Umbilical cord (tissue), 2 donors: ENCODE measurements around the gene TUSC7. TPM values are rescaled to one million over a fixed set of nuclear protein-coding genes. Genes with fewer than 3 reads are reported as not detected.

ENCODE experiments used
- DNase-seq: peaks from one replicate; pipeline ENCODE4 v3.0.0-alpha.2; 2015; ENCODE audit warnings: low spot score
- total RNA-seq: library from RNA; depleted of rRNA; stranded (reverse); fragments of >200 nt; gene quantifications from one replicate; pipeline ENCODE4 v1.2.3, GENCODE V29; 2014; ENCODE audit warnings: low replicate concordance; ENCODE audit not compliant: insufficient read depth

Gene TUSC7
- 2.9 TPM for total RNA-seq

GRCh38 chr3:116709479-116709878, at the start of gene TUSC7:
TSS of gene TUSC7 (plus strand) at chr3:116709779.
- DNase-seq = no peak

GRCh38 chr3:116661196-116661595, 48.4 kb upstream of the TUSC7 start:
- DNase-seq = no peak

- peak; percentile 41 for DNase-seq
Observed at GRCh38 chr3:116663161-116664110, 46.1 kb upstream of the TUSC7 start.

- DNase-seq = peak; percentile 6
Observed at GRCh38 chr3:116667324-116667723, 42.3 kb upstream of the TUSC7 start.

GRCh38 chr3:116667791-116668190, 41.8 kb upstream of the TUSC7 start:
- no peak for DNase-seq

GRCh38 chr3:116669576-116669975, 40.0 kb upstream of the TUSC7 start:
- no peak for DNase-seq

GRCh38 chr3:116671151-116671550, 38.4 kb upstream of the TUSC7 start:
- DNase-seq = no peak

- DNase-seq = no peak
Observed at GRCh38 chr3:116678853-116679252, 30.7 kb upstream of the TUSC7 start.

GRCh38 chr3:116691041-116691440, 18.5 kb upstream of the TUSC7 start:
- no peak for DNase-seq

- no peak for DNase-seq
Observed at GRCh38 chr3:116701070-116701469, 8.5 kb upstream of the TUSC7 start.

- DNase-seq = peak; percentile 34
Observed at GRCh38 chr3:116702334-116702733, 7.2 kb upstream of the TUSC7 start.

GRCh38 chr3:116707531-116707930, 2.0 kb upstream of the TUSC7 start:
- no peak for DNase-seq

GRCh38 chr3:116716490-116716889, 6.9 kb downstream of the TUSC7 start:
- peak; percentile 51 for DNase-seq

- peak; percentile 93 for DNase-seq
Observed at GRCh38 chr3:116717566-116717965, 8.0 kb downstream of the TUSC7 start.

- no peak for DNase-seq
Observed at GRCh38 chr3:116728454-116728853, 18.9 kb downstream of the TUSC7 start.

- no peak for DNase-seq
Observed at GRCh38 chr3:116734243-116734642, 24.7 kb downstream of the TUSC7 start.

GRCh38 chr3:116739678-116740077, 30.1 kb downstream of the TUSC7 start:
- no peak for DNase-seq

- no peak for DNase-seq
Observed at GRCh38 chr3:116740293-116740692, 30.7 kb downstream of the TUSC7 start.

- peak; percentile 75 for DNase-seq
Observed at GRCh38 chr3:116741467-116741866, 31.9 kb downstream of the TUSC7 start.

- DNase-seq = no peak
Observed at GRCh38 chr3:116743062-116743461, 33.5 kb downstream of the TUSC7 start.

GRCh38 chr3:116749388-116749787, 39.8 kb downstream of the TUSC7 start:
- peak; percentile 67 for DNase-seq

- DNase-seq = no peak
Observed at GRCh38 chr3:116757315-116757714, 47.7 kb downstream of the TUSC7 start.

- DNase-seq = no peak
Observed at GRCh38 chr3:116759316-116759715, 49.7 kb downstream of the TUSC7 start.
